Cerebellar nuclear complex (tissue), 1 donor: ENCODE measurements around the gene SLC4A8.
"Not testable (repeated sequence)": the region's sequence is repeated elsewhere in the genome, so short reads cannot be mapped to it uniquely, and the experiment has no call there.

Experiments
- DNase-seq, 2 experiments: peaks; one replicate each; lab custom pipeline; 2025; lab: John Stamatoyannopoulos, UW

The SLC4A8 gene

GRCh38 chr12:51429700-51430099 is 5.1 kb downstream of the SLC4A8 start:
- no peak for DNase-seq

DNA sequence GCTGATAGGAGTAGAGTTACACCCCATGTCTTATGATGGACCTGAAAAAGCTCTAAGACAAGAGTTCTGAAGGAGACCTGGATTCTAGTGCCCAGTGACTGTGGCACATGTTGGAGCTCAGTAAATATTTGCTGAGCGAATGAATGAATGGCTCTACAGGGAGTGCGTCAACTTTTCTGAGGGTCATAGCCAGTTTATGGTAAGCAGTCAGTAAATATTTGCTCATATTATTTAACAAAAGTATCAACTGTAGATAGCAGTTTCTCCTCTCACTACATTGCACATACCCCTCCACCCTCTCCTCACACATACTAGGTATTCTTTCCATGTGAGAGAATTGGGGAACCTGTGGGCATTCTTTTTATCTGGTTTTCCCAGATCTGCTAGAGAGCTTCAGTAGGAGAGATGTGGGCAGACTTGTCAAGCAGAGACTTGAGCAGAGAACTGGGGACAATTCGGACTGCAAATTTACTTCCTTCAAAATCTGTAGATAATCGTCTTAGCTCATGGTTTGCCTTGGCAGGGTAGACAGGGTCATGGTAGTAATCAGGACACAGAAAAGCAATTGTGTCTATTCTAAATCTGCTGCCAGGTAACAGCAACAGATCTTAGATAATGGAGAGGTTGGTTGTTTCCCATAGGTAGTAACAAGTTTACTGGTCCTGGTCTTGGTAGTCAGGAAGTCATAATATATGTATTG is 5.7 kb downstream of the SLC4A8 start:
- DNase-seq, result no peak

- no peak for DNase-seq
Measured at GRCh38 chr12:51432921-51433320, 8.3 kb downstream of the SLC4A8 start.

DNA sequence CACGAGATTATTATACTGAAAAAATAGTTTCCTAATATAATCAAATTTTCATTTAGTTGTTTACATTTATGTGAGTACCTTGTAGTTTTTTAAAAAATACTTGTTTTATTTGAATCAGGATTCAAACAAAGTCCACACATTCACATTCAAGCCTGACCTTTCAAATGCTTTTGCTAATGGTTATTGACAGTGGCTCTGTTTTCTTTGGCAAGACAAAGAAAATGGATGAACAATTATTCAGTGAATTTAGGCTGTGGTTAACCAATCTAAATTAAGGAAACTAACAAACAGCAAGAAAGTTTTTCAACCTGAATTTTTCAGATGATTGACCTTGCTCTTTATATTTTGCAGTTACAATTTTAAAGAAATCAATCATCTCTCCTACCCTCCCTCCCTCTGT is 9.7 kb downstream of the SLC4A8 start:
- no peak for DNase-seq

DNA sequence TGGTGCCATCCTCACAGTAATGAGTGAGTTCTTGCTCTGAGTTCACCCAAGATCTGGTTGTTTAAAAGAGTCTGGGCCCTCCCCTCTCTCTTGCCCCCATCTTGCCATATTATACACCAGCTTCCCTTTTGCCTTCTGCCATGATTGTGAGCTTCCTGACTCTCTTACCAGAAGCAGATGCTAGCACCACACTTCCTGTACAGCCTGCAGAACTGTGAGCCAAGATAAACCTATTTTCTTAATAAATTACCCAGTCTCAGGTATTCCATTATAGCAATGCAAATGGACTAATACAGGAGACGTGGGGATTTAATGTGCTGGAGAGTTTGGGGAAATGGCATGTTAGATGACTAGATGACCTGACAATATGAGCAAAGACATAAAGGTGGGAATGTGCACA is 12.8 kb downstream of the SLC4A8 start:
- no peak for DNase-seq

DNA sequence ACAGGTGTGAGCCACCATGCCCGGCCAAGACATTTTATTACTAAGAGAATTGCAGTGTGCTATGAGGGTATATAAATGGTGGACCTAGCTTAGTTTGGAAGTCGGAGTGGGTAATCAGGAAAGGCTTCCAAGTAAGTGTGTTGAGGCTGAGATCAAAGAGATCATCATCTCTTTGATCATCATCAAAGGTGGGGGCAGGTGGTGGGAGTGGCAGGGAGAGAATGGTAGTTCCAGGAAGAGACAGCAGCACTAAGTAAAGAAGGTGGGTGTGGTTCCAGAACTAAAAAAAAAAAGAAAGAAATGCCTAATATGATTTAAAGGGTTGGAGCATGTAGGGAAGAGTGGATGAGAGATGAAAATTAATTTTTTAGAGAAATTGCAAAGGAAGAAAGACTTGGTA is 14.7 kb downstream of the SLC4A8 start:
- DNase-seq, result no peak

DNA sequence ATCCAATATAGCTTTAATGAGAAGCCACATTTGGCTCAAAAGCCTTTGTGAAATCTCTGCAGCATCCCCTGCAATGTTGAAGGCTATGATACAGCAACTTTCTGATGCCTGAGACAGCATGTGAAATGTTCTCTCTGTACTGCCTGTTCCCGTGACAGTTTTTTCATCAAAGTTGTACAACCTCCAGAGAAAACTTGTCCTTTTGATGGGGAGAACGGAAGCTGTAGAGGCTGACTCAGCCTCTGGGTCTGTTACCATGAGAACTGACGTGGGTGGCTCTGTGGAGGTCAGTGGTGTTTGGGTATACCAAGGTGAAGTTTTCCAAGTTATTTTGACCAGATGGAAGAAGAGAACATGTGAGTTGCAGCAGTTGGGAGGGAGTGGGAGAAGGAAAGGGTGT is 17.0 kb downstream of the SLC4A8 start:
- no peak for DNase-seq

- DNase-seq, result no peak
Measured at GRCh38 chr12:51442324-51442723, 17.7 kb downstream of the SLC4A8 start.

- no peak for DNase-seq
Measured at GRCh38 chr12:51443573-51443972, 18.9 kb downstream of the SLC4A8 start.

DNA sequence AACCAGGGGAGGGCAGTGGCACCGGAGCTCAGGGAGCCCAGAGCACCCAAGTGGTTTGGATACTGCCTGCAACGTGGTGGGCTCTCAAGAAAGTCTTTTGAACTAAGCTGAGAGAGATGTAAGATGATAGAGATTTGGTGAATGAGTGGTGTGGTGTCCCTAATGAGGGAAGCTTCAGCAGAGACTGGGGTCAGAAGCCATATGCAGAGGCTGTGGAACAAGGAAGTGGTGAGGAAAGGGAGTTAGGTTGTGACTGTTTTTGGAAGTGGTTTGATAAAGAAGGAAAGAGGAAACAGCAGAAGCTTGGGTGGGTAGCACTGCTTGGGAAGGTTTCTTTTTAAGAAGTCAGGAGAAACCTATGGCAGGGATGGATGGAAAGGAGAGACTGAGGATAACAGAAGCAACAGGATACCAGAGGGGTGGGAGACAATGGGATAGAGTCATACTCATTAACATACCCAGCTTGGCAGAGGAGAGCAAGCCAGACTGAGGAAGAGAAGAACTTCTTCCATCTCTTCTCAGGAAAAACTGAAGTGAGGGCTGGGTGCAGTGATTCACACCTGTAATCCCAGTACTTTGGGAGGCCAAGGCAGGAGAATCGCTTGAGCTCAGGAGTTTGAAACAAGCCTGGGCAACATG is 24.1 kb downstream of the SLC4A8 start:
- DNase-seq, result no peak

DNA sequence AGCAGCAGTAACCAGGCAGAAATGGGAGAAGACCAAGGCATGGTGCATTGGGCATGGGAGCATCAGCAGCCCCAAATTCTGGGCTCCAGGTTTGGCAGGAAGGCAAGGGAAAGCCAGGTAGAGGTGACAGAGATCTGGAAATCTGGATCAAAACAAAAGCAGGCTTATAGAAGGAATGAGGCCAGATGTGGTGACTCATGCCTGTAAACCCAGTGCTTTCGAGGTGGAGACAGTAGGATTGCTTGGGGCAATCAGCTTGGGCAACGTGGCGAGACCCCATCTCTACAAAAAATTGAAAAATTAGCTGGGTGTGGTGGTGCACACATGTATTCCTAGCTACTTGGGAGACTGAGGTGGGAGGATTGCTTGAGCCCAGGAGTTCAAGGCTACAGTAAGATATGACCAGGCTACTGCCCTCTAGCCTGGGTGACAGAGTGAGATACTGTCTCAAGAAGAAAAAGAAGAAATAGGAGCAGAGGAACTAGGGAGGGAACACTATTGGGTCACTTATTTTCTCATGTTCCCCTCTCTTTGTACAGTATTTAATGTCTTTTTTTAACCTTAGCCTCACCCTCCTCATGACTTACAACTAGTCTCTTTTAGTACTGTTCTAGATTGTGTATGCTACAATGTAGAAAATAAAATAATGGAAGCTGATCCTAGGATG is 25.1 kb downstream of the SLC4A8 start:
- DNase-seq, result no peak

GRCh38 chr12:51450333-51450732 is 25.7 kb downstream of the SLC4A8 start:
- DNase-seq, result no peak

GRCh38 chr12:51450806-51451205 is 26.2 kb downstream of the SLC4A8 start:
- no peak for DNase-seq

DNA sequence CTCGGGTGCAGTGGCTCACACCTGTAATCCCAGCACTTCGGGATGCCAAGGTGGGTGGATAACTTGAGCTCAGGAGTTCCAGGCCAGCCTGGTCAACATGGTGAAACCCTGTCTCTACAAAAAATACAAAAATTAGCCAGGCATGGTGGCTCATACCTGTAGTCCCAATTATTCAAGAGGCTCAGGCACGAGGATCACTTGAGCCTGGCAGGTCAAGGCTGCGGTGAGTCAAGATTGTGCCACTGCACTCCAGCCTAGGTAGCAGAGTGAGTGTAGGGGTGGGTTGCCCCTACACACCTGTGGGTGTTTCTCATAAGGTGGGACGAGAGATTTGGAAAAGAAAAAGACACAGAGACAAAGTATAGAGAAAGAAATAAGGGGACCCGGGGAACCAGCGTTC is 29.4 kb downstream of the SLC4A8 start:
- DNase-seq, result not testable (repeated sequence)

- not testable (repeated sequence) for DNase-seq
Measured at GRCh38 chr12:51455050-51455449, 30.4 kb downstream of the SLC4A8 start.

- no peak for DNase-seq
Measured at GRCh38 chr12:51458635-51459034, 34.0 kb downstream of the SLC4A8 start.

GRCh38 chr12:51460519-51460918 is 35.9 kb downstream of the SLC4A8 start:
- DNase-seq, result no peak

GRCh38 chr12:51465491-51465890 is 40.9 kb downstream of the SLC4A8 start:
- no peak for DNase-seq

- DNase-seq, result no peak
Measured at GRCh38 chr12:51470116-51470515, 45.5 kb downstream of the SLC4A8 start.

DNA sequence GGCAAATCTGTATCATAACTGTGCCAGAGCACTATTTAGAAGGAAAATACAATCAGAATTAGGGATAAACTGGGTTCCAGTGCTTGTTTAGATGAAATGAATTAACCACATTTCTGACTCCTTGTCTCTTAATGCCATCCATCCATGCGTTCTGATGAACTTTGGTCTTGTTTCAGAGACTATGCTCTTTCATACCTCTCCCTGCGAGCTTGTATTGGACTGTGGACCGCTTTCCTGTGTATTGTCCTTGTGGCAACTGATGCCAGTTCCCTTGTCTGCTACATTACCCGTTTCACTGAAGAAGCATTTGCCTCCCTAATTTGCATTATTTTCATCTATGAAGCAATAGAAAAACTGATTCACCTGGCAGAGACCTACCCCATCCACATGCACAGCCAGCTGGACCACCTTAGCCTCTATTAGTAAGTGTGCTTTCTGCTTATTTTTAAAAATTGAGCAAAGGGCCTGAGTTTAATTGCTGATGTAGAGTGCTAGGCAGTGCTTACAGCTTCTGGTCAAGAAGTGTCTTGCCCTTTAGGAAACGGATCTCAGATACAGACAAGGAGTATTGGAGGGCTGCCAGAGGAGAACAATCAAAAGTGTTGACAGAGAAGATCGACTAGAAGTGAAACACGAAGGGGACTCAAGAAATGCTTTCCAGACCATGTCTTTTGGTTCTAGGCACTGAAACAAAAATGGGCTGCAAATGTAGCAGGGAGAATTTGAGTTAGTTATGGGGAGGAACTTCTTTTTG is 46.7 kb downstream of the SLC4A8 start:
- DNase-seq, result no peak

DNA sequence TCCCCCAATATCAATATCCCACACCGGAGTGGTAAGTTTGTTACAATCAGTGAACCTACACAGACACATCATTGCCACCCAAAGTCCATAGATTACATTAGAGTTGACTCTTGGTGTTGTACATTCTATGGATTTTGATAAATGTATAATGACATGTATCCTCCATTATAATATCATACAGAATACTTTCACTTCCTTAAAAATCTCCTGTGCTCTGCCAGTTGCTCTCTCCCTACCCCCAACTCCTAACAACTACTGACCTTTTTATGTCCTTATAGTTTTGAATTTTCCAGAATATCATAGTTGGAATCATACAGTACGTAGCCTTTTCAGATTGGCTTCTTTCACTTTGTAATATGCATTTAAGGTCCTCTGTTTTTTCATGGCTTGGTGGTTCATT is 48.4 kb downstream of the SLC4A8 start:
- DNase-seq, result no peak

DNA sequence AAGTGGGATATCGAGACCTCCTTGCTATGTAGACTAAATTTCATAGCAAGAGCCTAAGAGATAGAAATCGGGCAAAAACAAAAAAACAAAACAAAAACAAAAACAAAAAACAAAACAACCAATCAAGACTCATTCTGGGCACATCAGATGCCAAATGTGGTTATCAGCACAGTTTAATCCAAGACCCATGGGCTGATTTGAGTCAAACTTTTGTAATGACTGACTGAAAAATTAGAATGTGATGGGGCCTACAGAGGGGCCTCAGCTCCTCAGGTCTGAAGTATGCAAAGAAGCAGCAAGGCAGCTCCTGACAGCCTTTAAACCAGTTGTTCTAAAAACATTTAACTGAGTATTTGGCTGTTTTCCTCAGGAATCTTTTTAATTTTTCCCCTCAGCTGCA is 49.3 kb downstream of the SLC4A8 start:
- DNase-seq, result no peak

GRCh38 chr12:51475543-51475942 is 50.9 kb downstream of the SLC4A8 start:
- no peak for DNase-seq
